Activated naive CD8-positive, alpha-beta T cell treated with anti-CD3 and anti-CD28 coated beads, Interleukin-2, amount 50 U/mL, for 16 hours (primary cell): ENCODE results near the gene LGALS9B.
"Not testable (repeated sequence)": the region's sequence is repeated elsewhere in the genome, so short reads cannot be mapped to it uniquely, and the experiment has no call there.

Experiments
- DNase-seq: peaks from one replicate; pipeline ENCODE4 v3.0.0-alpha.2; 2020; ENCODE audit warnings: low read depth, low spot score

Gene LGALS9B

GRCh38 chr17:20467447-20467846 lies at the start of gene LGALS9B:
Gene LGALS9B, minus strand, starts transcription at chr17:20467539. Its CDS starts 69 bp downstream, at chr17:20467470.
- DNase-seq, result not testable (repeated sequence)

DNA sequence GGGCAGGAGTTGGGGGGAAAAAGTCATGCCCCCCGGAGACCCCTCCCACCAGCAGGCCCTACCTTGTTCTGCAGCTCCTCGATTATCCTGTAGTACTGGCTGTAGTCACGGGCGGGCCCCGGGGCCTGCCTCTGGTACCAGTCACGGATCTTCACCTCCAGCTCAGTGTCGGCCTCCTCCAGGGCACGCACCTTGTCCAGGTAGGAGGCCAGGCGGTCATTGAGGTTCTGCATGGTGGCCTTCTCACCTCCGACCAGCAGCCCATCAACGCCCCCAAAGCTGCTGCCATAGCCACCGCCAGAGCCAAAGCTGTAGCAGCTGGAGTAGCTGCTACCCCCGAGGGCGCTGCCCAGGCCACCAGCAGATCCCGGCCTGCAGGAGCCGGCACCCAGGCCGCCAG lies 49.6 kb upstream of the LGALS9B start:
- not testable (repeated sequence) for DNase-seq

GRCh38 chr17:20515099-20515498 lies 47.8 kb upstream of the LGALS9B start:
- not testable (repeated sequence) for DNase-seq

DNA sequence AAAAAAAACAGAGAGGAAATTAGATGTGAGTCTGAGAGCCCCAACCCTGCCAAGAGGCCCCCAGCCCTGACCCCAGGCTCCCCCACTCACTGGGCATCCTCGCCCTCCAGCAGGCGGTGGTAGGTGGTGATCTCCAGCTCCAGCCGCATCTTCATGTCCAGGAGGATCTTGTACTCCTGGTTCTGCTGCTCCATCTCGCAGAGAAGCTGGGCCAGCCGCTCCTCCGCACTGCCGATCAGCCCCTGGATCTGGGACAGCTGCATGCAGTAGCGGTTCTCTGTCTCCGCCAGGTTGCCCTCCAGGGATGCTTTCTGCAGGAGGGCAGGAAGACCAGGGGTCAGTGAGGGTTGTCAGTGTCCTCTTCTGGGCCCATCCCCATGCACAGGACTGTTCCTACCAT lies 46.2 kb upstream of the LGALS9B start:
- not testable (repeated sequence) for DNase-seq

DNA sequence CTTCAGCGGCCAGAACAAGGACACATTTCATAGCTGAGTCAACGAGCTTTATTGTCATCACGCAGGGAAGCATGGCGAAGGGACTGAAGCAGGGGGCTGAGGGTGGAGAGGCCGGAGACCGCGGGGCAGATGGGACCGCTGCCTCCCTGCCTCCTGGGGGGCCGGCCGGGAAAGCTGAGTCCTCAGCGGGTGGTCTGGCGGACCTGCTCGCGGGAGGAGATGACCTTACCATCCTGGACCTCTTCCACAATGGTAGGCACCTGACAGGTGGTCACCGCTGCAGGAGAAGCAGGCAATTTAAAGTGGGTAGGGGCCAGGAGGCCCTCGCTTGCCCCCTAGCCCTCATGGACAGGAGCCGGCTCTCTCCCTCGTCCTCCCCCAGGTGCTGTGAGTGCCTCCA lies 45.0 kb upstream of the LGALS9B start:
- DNase-seq, result not testable (repeated sequence)

- DNase-seq, result not testable (repeated sequence)
Observed at GRCh38 chr17:20511778-20512177, 44.4 kb upstream of the LGALS9B start.

- not testable (repeated sequence) for DNase-seq
Observed at GRCh38 chr17:20505333-20505732, 38.0 kb upstream of the LGALS9B start.

GRCh38 chr17:20504388-20505066 lies 37.2 kb upstream of the LGALS9B start:
- not testable (repeated sequence) for DNase-seq

DNA sequence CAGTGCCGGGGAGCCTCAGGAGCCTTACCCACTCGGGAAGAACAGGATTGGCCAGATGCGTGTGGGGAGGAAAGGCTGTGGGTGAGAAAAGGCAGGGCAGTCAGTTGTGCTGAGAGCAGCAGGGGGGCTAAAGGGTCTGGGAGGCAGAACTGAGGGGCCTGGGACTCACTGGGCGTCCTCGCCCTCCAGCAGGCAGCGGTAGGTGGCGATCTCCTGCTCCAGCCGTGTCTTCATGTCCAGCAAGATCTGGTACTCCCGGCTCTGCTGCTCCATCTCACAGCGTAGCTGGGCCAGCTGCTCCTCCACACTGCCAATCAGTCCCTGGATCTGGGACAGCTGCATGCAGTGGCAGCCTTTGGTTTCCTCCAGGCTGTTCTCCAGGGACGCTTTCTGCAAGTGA lies 34.6 kb upstream of the LGALS9B start:
- DNase-seq, result not testable (repeated sequence)

- not testable (repeated sequence) for DNase-seq
Observed at GRCh38 chr17:20500346-20500745, 33.0 kb upstream of the LGALS9B start.

DNA sequence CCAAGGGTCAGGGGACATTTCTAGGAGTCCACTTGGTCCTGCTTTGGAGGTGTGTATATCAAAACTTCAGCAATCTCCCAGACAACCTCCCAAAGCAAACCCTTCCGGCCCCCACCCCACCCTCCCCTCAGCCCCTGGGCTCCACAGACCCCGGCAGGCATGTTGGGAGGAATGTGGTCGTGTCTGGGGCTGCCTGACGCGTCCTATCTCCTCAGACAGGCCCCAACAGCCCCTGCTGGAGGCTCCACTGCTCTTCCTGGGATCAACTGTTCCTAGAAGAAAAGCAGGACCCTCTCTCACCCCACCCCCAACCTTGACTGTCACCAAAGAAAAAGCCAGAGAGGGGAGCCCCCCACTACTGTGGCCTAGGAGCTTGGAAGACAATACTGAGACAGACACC lies 28.1 kb upstream of the LGALS9B start:
- DNase-seq, result not testable (repeated sequence)

GRCh38 chr17:20494735-20495134 lies 27.4 kb upstream of the LGALS9B start:
- not testable (repeated sequence) for DNase-seq

GRCh38 chr17:20494147-20494546 lies 26.8 kb upstream of the LGALS9B start:
- not testable (repeated sequence) for DNase-seq

DNA sequence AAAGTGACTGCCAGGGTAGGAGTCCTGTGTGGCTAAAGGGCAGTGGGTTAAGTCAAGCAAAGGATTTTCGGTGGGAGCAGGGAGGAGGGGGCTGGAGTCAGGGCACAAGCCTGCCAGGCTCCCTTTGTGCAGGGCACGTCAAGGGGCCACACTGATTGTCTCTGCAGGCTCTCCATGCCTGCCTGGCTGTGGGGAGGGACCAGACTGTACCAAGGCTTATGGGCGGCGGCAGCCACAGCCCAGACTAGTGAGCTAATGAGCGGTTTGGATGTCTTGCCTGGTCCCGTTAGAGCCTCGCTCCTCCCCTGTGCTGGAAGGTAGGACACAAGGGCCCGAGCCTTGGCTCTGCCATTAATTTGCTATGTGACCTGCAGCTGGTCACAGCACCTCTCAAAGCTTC lies 25.6 kb upstream of the LGALS9B start:
- not testable (repeated sequence) for DNase-seq

DNA sequence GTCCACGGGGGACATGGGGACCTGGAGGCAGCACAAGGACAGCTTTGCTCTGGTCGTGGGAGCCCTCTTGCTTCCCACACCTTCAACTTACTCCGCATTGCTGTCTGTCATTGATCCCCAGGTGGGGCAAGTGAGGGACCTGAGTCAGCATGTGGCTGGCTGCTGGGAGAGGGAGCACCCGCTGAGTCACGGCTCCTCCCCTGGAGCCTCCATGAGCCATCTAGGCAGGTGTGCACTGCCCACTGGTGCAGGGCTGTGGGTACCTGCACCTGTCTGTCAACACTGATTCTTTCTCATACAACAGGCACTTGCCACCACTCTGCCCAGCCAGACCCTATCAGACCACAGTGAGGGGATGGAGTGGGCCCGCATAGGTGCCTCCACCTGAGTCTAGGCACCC lies 24.8 kb upstream of the LGALS9B start:
- not testable (repeated sequence) for DNase-seq

- DNase-seq, result not testable (repeated sequence)
Observed at GRCh38 chr17:20484930-20485329, 17.6 kb upstream of the LGALS9B start.

DNA sequence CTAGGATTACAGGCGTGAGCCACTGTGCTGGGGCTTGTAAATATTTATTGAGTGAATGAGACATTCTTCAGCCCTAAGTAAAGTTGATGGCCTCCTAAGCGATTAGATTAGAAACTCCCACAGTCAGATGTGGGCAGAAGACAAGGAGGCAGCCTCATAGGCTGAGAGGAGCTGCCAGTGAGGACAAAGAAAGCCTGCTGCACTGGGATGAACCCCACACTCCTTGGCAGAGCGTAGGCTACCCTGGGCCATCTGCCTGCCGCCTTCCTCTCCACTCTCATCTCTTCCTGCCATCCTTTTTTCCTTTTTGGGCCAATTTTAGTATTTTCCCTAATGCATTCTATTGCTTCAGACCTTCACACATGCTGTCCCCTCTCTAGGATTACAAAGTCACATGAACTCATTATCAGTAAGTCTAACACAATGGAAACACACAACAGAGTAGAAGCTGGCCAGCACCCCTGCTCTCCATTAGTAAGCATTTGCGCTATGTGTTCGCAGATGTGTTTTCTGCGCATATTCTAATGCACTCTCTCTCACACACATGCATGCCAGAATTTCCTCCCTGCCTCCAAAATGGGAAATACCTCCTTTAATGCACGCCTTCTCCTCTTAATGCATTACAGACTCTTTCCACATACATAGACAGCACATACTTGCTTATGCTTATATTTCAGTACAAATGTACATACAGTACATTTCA lies 12.7 kb upstream of the LGALS9B start:
- not testable (repeated sequence) for DNase-seq

GRCh38 chr17:20477398-20478071 lies 10.2 kb upstream of the LGALS9B start:
- DNase-seq, result not testable (repeated sequence)

- not testable (repeated sequence) for DNase-seq
Observed at GRCh38 chr17:20475137-20475831, 7.9 kb upstream of the LGALS9B start.

- not testable (repeated sequence) for DNase-seq
Observed at GRCh38 chr17:20474081-20474480, 6.7 kb upstream of the LGALS9B start.

DNA sequence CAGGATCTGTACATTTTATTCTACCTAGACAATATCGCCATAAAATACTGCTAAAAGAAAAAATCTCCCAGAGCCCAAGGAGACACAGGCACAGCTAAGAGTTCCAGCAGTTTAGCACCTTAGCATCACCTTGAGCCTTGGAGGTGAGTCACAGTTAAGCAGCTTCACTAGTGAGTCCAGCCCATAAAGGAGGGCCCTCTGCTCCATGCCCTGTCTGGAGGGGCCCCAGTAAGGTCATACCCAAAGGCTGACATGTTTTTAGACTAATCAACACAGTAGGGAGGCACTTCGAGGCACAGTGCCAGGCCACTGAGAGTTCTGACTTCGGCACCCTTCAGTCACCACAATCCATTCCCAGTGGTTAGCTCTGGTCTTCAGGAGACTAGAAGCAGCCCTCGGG lies 2.6 kb upstream of the LGALS9B start:
- not testable (repeated sequence) for DNase-seq

GRCh38 chr17:20469107-20469506 lies 1.8 kb upstream of the LGALS9B start:
- DNase-seq, result not testable (repeated sequence)
